ENCODE measurements around the gene RASGRF2.

The RASGRF2 gene, protein sequence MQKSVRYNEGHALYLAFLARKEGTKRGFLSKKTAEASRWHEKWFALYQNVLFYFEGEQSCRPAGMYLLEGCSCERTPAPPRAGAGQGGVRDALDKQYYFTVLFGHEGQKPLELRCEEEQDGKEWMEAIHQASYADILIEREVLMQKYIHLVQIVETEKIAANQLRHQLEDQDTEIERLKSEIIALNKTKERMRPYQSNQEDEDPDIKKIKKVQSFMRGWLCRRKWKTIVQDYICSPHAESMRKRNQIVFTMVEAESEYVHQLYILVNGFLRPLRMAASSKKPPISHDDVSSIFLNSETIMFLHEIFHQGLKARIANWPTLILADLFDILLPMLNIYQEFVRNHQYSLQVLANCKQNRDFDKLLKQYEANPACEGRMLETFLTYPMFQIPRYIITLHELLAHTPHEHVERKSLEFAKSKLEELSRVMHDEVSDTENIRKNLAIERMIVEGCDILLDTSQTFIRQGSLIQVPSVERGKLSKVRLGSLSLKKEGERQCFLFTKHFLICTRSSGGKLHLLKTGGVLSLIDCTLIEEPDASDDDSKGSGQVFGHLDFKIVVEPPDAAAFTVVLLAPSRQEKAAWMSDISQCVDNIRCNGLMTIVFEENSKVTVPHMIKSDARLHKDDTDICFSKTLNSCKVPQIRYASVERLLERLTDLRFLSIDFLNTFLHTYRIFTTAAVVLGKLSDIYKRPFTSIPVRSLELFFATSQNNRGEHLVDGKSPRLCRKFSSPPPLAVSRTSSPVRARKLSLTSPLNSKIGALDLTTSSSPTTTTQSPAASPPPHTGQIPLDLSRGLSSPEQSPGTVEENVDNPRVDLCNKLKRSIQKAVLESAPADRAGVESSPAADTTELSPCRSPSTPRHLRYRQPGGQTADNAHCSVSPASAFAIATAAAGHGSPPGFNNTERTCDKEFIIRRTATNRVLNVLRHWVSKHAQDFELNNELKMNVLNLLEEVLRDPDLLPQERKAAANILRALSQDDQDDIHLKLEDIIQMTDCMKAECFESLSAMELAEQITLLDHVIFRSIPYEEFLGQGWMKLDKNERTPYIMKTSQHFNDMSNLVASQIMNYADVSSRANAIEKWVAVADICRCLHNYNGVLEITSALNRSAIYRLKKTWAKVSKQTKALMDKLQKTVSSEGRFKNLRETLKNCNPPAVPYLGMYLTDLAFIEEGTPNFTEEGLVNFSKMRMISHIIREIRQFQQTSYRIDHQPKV (N-terminal part only)

DNA sequence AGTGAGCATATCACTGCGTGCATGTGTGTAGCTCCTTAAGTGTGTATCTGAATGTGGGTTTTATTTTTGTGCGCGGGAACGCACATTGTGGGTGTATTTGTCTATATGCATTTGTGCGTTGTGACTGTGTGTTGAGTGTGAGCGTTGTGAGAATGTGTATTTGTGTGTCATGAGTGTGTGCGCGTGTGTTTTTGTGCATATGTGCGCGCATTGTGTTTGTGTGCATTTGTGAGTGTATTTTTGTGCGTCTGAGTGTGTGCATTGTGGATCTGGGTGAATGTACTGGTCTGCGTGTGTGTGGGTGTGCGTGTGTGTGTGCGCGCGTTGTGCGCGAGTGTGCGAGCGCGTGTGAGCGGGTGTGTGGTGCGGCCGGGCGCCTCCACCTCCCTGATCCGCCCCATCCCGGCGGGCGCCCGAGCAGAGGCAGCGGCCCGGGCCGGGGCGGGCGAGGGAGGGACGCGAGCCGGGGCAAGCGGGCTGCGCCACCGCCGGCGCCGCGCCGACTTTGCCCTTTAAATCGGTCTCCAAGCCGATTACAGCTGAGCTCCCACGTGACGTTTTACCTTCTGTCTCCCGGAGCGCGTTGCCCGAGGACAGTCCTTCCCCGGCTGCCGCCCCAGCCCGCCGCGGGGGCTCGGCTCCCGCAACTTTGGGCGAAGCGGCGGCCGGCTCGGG is at the start of gene RASGRF2:
Gene RASGRF2 (plus strand): TSS at position 596 of the 675 bp plus-strand sequence. CDS start 376 bp downstream, outside the sequence.
- DNase-seq = peak; percentile 90

DNA sequence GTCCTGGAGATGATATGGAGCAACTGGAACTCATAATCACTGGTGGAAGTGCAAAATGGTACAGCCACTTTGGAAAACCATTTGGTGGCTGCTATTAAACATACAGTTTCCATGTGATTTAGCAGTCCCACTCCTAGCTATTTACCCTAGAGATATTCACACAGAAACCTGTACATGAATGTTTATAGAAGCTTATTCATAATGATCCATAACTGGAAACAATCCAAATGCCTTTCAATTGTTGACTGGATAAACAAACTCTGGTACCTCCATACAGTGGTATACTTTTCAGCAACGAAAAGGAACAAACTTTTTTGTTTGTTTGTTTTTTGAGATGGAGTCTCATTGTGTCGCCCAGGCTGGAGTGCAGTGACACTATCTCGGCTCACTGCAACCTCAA is 47.7 kb upstream of the RASGRF2 start:
- DNase-seq = no peak

DNA sequence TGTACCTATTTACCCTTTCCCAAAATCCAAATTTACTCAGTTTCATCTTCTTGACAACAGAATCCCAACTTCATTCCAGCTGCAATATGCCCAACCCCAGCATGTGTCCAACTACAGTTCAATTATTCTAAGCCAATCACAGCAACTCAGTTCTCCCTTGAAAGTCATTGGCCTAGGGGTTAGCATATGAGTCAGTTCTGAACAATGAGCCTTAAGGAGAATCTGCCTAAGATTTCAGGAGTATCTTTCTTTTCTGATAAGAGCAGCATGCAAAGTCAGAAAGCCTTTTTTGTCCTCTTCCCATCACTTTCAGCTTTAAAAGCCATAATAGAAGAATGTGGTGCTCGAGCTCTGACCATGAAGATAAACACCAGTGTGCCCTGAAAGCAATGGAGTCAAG is 44.4 kb upstream of the RASGRF2 start:
- DNase-seq = no peak

DNA sequence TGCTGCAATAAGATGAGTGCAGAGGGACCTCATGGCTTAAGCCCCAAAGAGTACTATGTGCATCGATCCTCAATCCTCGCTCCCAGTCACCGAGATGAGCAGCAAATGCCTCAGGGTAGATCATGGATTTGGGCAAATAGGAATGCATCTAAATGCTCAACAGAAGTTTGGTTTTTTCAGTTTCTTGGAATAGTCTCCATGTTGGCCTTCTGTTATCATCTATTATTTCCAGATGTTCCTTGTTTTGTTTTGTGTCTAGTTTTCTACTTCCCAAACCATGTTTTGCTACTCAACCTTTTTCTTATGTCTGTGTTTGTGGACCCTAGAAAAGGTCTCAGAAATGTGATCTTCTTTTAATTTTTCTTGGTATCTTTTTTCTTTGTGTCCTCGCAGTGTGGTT is 43.5 kb upstream of the RASGRF2 start:
- DNase-seq = no peak

- DNase-seq = no peak
Observed at GRCh38 chr5:80917631-80918030, 42.5 kb upstream of the RASGRF2 start.

- DNase-seq = no peak
Observed at GRCh38 chr5:80919678-80920196, 40.4 kb upstream of the RASGRF2 start.

- no peak for DNase-seq
Observed at GRCh38 chr5:80920333-80920732, 39.8 kb upstream of the RASGRF2 start.

- DNase-seq = peak; percentile 62
Observed at GRCh38 chr5:80921026-80921425, 39.1 kb upstream of the RASGRF2 start.

GRCh38 chr5:80925931-80926330 is 34.2 kb upstream of the RASGRF2 start:
- no peak for DNase-seq

- DNase-seq = no peak
Observed at GRCh38 chr5:80926536-80926935, 33.6 kb upstream of the RASGRF2 start.

DNA sequence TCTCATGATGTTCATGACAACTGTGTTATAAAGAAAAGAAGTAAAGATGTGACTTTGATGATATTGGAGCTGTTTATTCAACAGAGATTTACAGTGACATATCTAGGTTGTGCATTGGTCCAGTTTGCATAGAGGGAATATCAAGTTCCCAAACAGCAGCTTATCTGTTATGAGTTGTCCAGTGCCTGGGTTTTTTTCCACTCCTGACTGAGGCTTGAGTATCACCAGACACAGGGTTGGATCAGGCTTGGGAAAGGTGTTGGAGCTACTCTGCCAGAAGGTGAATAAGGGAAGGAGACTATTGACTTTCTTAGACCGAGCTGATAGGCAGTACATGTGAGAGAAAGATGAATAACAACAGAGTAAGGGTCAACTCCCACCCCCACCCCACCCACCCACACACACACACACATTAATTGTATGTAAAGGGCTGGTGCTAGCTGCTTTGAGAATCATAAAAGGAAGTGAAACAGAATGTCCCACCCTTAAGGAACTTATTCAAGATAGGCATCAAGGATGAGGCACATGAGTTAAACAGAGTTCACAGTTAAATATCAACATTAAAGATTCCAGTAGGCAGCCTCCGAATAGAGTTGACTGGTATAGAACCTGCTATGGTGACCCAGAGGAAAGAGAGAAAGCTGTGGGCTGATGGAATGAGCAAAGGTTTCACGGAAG is 33.0 kb upstream of the RASGRF2 start:
- no peak for DNase-seq

- no peak for DNase-seq
Observed at GRCh38 chr5:80928073-80928472, 32.1 kb upstream of the RASGRF2 start.

- DNase-seq = no peak
Observed at GRCh38 chr5:80930940-80931339, 29.2 kb upstream of the RASGRF2 start.

DNA sequence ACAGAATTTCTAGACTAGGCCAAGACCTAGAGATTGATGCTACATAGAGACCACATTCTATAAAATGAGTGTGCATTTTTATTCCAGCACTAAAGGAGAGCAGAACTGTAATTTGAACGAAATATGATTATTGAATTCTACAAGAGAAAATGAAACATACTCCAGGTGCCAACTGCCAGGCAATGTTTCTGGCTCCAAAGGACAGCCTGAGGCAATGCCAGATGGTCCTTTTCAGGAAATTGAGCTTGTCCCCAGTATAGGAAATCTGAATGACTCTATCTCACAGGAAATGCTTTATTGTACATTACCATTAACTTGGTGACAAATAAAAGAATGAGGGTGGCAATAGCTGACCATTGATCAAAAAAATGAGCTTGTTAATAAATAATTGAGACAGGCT is 28.8 kb upstream of the RASGRF2 start:
- DNase-seq = no peak

DNA sequence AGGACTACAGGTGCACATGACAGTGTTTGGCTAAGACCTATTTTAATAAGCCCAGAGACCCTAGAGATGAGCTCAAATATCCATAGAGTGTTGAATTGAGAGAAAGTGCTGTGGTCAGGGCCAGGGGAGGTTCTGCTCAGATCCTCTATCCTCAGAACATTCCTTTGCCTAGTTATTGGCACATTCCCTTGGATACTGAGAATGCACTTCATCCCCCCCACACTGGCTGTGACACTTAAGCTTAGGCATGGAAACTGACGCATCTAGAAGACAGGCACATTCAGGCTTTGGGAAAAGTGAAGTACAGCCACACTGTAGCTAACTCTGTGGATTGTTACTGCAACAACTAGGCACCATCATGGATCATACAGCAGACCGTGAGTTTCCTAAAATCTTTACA is 27.1 kb upstream of the RASGRF2 start:
- DNase-seq = peak; percentile 68

GRCh38 chr5:80934751-80935150 is 25.4 kb upstream of the RASGRF2 start:
- no peak for DNase-seq

DNA sequence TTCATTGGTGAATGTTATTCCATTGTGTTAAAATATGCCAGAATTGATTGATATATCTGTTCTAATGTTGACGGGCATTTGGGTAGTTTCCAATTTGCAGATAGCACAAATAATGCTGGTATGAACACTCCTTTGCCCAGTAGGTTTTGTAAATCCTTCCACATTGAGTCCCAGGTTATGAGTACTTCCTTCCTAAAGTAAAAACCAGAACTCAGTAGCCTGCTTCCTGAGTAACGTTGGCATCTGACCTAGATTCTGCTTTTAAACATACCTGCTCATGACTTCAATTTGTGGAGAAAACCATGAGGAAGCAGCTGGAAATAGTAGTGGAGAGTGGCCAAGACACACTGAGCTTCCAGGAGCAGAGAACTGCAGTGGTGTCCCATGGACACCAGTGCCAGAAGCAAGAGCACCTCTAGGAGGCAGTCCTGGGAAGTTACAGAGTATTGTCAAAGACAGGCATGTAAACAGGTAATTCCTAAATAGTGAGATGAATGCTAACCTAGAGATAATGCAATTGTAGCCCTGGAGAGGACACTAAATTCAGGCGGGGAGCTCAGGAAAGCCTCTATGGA is 24.3 kb upstream of the RASGRF2 start:
- DNase-seq = no peak

DNA sequence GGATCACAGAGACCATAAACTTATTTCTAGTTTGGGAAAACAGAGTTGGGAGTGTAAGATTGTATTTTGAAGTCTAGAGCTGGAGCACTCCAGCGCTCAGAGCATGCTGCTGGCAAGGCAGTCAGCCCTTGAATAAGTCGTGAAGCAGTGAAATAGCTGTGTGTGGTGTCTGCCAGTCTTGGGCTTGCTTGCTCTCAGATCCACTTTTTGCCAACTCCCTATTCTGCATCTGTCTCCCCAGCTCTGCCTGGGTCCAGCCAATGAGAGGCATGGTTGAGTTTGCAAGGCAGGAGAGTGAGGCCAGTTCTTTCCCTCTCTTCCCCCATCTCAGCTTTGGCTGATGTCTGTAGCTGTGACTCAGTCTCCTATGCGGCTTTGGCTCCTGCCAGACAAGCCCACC is 23.3 kb upstream of the RASGRF2 start:
- DNase-seq = no peak

- no peak for DNase-seq
Observed at GRCh38 chr5:80937584-80938356, 22.4 kb upstream of the RASGRF2 start.

DNA sequence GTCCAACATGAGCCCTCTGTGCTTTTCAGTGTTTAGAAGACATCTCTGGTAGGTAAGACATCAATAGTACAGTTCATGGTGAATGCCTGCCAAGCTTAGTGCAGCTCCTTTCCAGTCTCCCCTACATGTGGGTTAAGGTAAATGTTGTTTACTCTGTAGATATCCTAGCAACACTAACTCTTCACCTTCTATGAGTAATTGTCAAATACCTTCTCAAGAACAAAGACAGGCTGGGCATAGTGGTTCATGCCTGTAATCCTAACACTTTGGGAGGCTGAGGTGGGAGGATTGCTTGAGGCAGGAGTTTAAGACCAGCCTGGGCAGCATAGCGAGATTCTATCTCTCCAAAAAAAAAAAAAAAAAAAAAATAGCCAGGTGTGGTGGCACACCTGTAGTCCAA is 18.7 kb upstream of the RASGRF2 start:
- no peak for DNase-seq

DNA sequence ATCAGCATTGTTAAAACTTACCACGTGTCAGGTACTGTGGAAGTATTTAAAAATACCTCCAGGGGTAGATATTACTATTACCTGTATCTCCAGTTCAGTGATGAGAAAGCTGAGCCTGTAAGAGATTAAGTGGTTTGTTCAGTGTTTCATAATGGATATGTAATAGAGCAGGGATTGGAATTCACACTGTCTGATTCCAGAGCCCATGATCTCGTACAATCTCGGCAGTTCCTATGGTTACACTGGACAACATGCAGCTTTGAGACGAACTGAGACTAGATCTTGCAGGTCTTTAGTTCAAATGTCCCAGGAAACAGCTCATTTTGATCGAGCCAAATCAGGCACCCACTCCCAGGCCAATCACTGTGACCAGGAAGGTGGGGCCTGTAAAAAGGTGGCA is 8.8 kb upstream of the RASGRF2 start:
- DNase-seq = no peak

Measured in islet precursor cell (in vitro differentiated cells).